Thyroid gland (tissue), 4 donors: ENCODE measurements around the gene PLEKHM1. TPM values are rescaled to one million over a fixed set of nuclear protein-coding genes. Genes with fewer than 3 reads are reported as not detected.

Source experiments
- DNase-seq, 2 donors: peaks; one replicate each; pipeline ENCODE4 v3.0.0-alpha.2; 2019
- H3K27ac ChIP-seq, 3 donors: fragments of 200-600 bp; sonication (generic); 1 replicate in 2 of 3; 2 replicates in 1 of 3; pipeline ENCODE4 v1.5.1; 2016 to 2019; ENCODE audit warnings: mild to moderate bottlenecking in 1 of 3, moderate library complexity in 1 of 3
- H3K27me3 ChIP-seq: fragments of 200-600 bp; sonication (generic); one replicate; pipeline ENCODE4 v1.5.1; 2019
- H3K36me3 ChIP-seq, 2 donors: fragments of 200-600 bp; sonication (generic); one replicate each; pipeline ENCODE4 v1.5.1; 2016 to 2019
- H3K4me1 ChIP-seq, 2 donors: fragments of 200-600 bp; sonication (generic); one replicate each; pipeline ENCODE4 v1.5.1; 2017 to 2019
- H3K4me3 ChIP-seq, 3 donors: fragments of 200-600 bp; sonication (generic); replicated peaks in 1 of 3; 1 replicate in 2 of 3; 2 replicates in 1 of 3; pipeline ENCODE4 v1.5.1; 2016; ENCODE audit warnings: mild to moderate bottlenecking in 1 of 3
- H3K9me3 ChIP-seq: fragments of 200-600 bp; sonication (generic); one replicate; pipeline ENCODE4 v1.5.1; 2017
- CTCF ChIP-seq, 6 experiments: fragments of 200-600 bp in 3 of 6; fragments of 450-650 bp in 3 of 6; sonication (generic) in 3 of 6; IDR thresholded peaks; one replicate each; pipeline ENCODE4 v1.5.1; 2016 to 2019; ENCODE audit warnings: antibody characterized with exemption in 6 of 6, mild to moderate bottlenecking in 2 of 6, inconsistent platforms in 1 of 6, moderate library complexity in 1 of 6
- POLR2A ChIP-seq, 2 donors: fragments of 450-650 bp; IDR thresholded peaks; one replicate each; pipeline ENCODE4 v1.6.1; 2017; ENCODE audit warnings: antibody characterized with exemption in 2 of 2, mild to moderate bottlenecking in 2 of 2, moderate library complexity in 1 of 2
- WGBS, 2 donors: methylation state at CpG; one replicate each; pipeline ENCODE4 v1.1.5; 2017; 5-methylcytosine and 5-hydroxymethylcytosine counted together
- intact Hi-C: fragments of 100-400 bp; cut with DNase I; formaldehyde crosslinking; loops from one replicate; pipeline ENCODE4 v1.15.1; 2023
- total RNA-seq, 4 donors: library from RNA; depleted of rRNA; stranded (reverse); fragments of >200 nt; gene quantifications; one replicate each; pipeline ENCODE4 v1.2.3, GENCODE V29; 2016

PLEKHM1 gene
- total RNA-seq, 4 donors from 2014 or later: 47.9 to 114 (median 95.1) TPM

GRCh38 chr17:45394091-45394490 is 96.4 kb downstream of the PLEKHM1 start:
- no peak overlapping the region for H3K27ac ChIP-seq
- no peaks in the 10 kb centered on the region for H3K9me3 ChIP-seq
- intact Hi-C loops: loop anchor here (10.0 kb wide), 1 partner anchor 441 kb away; no protein-coding TSS in a partner anchor
- no peak for DNase-seq
- no peak overlapping the region for H3K4me3 ChIP-seq
- TF ChIP-seq POLR2A (IDR thresholded peaks at IDR 0.05): no peak
- no peak for TF ChIP-seq CTCF (IDR thresholded peaks at IDR 0.05)
- WGBS, 2 donors: 84 to 90% methylated on average over 5 to 6 of the region's 6 CpGs
- peaks cover 0 to 4% of the 10 kb centered on the region in 2 donors for H3K36me3 ChIP-seq
- peaks cover 0 to 7% of the 10 kb centered on the region in 2 donors for H3K4me1 ChIP-seq
- no peaks in the 10 kb centered on the region for H3K27me3 ChIP-seq

- Histone ChIP-seq H3K36me3 (peaks cover 0 to 4% of the 10 kb centered on the region in 2 donors), H3K27me3 (no peaks in the 10 kb centered on the region), H3K9me3 (no peaks in the 10 kb centered on the region), H3K4me3 (no peak overlapping the region), H3K4me1 (peaks cover 0 to 7% of the 10 kb centered on the region in 2 donors), H3K27ac (no peak overlapping the region)
- intact Hi-C loops: loop anchor here (10.0 kb wide), 1 partner anchor 441 kb away; no protein-coding TSS in a partner anchor
- TF ChIP-seq POLR2A (IDR thresholded peaks at IDR 0.05) (no peak), CTCF (IDR thresholded peaks at IDR 0.05) (no peak)
- WGBS, 2 donors: 87 to 91% methylated on average over 5 of the region's 5 CpGs
- DNase-seq: no peak
Measured at GRCh38 chr17:45393411-45393810, 97.1 kb downstream of the PLEKHM1 start.

- Histone ChIP-seq H3K9me3 (no peaks in the 10 kb centered on the region), H3K4me3 (no peak overlapping the region), H3K4me1 (peaks cover 0 to 7% of the 10 kb centered on the region in 2 donors), H3K27me3 (no peaks in the 10 kb centered on the region), H3K27ac (no peak overlapping the region), H3K36me3 (no peaks in the 10 kb centered on the region)
- intact Hi-C loops: loop anchor here (10.0 kb wide), 1 partner anchor 443 kb away; no protein-coding TSS in a partner anchor
- TF ChIP-seq CTCF (IDR thresholded peaks at IDR 0.05): no peak
- TF ChIP-seq POLR2A (IDR thresholded peaks at IDR 0.05): no peak
- no peak for DNase-seq
- WGBS, 2 donors: 91 to 94% methylated on average over 2 of the region's 2 CpGs
Measured at GRCh38 chr17:45391918-45392317, 98.6 kb downstream of the PLEKHM1 start.

- intact Hi-C loops: loop anchor here (10.0 kb wide), 1 partner anchor 444 kb away; no protein-coding TSS in a partner anchor
- H3K9me3 ChIP-seq: no peaks in the 10 kb centered on the region
Measured at GRCh38 chr17:45391291-45391690, 99.2 kb downstream of the PLEKHM1 start.

More at GRCh38 chr17:45391291-45391690, 99.2 kb downstream of the PLEKHM1 start:
- 29 to 39% methylated on average over 5 of the region's 5 CpGs for WGBS, 2 donors
- no peaks in the 10 kb centered on the region for H3K36me3 ChIP-seq
- H3K27ac ChIP-seq: no peak overlapping the region
- TF ChIP-seq POLR2A (IDR thresholded peaks at IDR 0.05) (no peak), CTCF (IDR thresholded peaks at IDR 0.05) (no peak)
- peaks cover 0 to 7% of the 10 kb centered on the region in 2 donors for H3K4me1 ChIP-seq
- no peaks in the 10 kb centered on the region for H3K27me3 ChIP-seq
- DNase-seq: no peak
- no peak overlapping the region for H3K4me3 ChIP-seq
